ENCODE measurements around the gene NEU1.
"Not testable (repeated sequence)": the region's sequence is repeated elsewhere in the genome, so short reads cannot be mapped to it uniquely, and the experiment has no call there.

Gene NEU1

DNA sequence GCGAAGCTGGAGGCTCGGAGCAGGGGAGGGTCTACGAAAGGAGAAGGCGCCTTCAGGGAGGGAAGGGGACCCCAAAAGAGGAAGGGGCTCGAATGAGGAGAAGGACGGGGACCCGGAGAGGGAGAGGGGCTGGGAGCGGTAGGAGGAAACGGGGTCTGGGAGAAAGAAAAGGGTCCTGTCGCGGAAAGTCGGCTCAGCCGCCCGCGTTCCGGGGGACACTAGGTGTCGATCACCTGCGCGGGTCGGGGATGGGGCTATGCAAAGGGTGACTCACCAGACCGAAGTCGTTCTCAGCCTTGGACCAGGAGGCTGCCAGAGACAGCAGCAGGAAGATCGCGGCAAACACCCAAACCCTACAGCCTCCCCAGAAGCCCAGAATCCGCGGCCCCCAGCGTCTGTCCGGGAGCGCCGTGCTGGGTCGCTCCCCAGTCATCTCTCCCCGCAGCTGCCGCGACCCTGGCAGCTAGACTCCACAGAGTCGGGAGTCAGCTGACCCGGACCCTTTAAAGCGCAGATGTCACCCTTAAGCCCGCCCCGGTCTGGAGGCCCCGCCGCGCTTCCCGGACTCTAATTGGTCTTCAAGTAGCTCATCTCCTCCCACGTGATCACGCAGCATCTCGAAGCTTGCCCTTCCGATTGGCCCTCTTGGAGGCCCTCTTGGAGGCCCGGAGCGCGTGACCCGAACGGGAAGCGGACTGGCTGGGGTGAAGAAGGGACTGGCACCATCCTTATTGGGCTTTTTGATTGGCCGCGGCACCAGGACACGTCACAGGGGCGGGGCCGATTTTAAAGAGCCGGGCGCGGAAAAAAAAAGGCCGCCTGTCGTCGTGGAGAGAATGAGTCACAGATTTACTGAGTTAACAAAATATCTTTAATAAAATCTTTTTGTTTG, at the start of gene NEU1:
Gene NEU1, minus strand, starts transcription at position 478 of the 892 bp plus-strand sequence. Its CDS starts 45 bp downstream, at position 433.
- peak; percentile 100 for DNase-seq

DNA sequence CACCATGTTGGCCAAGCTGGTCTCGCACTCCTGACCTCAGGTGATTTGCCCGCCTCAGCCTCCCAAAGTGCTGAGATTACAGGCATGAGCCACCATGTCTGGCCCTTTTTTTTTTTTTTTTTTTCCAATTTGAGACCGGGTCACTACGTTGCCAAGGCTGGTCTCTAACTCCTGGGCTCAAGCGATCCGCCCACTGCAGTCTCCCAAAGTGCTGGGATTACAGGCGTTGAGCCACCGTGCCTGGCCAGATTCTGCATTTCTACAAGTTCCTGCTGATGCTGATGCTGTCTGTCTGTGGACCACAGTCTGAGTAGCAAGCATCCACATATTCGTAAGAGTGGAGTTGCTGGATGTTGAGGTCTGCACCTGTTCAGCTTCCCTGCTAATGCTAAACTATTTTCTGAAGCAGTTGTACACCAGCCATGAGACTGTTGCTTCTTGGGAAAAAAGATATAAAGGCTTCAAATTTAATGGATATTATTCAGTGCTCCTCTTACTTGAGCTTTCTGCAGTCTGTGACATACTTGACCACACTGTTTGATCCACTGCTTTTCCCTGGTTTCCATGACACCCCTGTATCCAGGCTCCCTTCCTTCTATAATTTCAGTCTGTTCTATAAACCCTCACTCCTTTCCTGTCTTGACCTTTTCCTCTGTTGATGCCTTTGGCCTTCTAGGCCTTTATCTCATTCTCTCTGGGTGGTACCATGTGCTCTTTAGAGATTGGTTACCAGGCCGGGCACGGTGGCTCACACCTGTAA, 49.4 kb upstream of the NEU1 start:
- DNase-seq = no peak

- DNase-seq = not testable (repeated sequence)
Measured at GRCh38 chr6:31909298-31909697, 46.7 kb upstream of the NEU1 start.

DNA sequence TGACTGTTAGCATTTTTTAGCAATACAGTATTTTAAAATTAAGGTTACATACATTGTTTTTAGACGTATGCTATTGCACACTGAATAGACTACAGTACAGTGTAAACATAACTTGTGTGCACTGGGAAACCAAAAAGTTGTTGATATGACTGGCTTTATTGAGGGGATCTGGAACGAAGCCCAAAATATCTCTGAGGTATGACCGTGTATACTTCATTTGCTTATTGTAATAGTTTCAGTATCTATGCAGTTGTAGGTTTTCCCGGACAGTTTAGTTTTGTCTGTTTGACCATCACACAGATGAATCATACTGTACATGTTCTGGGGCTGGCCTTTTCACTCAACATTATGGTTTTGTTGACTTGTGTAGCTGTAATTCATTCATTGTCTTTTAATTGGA, 46.2 kb upstream of the NEU1 start:
- peak; percentile 48 to 82 (median 68) for DNase-seq

GRCh38 chr6:31908255-31908654, 45.6 kb upstream of the NEU1 start:
- not testable (repeated sequence) for DNase-seq

- peak; percentile 85 to 92 (median 88) for DNase-seq
Measured at GRCh38 chr6:31907158-31907813, 44.7 kb upstream of the NEU1 start.

DNA sequence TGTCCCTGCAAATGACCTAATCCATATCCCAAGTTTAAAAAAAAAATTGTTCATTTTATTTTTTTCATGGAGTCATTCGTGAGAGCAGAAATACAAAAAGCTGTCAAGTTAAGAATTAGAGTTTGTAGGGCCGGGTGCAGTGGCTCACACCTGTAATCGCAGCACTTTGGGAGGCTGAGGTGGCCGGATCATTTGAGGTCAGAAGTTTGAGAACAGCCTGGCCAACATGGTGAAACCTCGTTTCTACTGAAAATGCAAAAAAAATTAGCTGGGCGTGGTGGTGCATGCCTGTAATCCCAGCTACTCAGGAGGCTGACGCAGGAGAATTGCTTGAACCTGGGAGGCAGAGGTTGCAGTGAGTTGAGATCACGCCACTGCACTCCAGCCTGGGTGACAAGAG, 44.1 kb upstream of the NEU1 start:
- DNase-seq = not testable (repeated sequence)

DNA sequence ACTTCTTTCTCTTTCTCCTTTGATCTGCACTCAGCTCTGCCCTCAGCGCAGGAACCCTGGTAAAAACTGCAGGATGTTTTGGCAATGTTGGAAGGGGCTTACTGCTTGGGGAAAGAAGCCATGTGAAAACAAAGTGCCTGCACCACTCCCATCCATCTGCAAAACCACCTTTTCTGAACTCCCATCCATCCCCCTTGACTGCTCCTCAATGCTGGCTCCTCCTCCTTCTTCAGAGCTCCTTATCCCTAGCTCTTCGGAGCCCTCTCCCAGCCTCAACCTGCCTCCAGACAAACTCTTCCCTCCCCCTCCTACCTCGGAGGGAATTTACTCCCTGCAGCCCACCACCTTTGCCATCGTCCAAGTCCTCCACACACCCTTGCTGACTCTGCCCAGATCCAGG, 43.5 kb upstream of the NEU1 start:
- no peak for DNase-seq

DNA sequence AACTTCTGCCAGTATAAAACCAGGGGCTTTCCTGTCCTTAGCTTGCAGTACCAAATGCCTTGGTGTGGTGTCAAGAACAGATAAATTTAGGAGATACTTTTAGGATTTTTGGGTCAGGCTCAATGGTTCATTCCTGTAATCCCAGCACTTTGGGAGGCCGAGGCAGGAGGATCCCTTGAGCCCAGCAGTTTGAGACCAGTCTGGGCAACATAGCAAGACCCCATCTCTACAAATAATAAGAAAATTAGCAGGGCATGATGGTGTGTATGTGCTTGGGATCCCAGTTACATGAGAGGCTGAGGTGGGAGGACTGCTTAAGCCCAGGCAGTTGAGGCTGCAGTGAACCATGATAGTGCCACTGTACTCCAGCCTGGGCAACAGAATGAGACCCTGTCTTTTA, 42.4 kb upstream of the NEU1 start:
- no peak for DNase-seq

DNA sequence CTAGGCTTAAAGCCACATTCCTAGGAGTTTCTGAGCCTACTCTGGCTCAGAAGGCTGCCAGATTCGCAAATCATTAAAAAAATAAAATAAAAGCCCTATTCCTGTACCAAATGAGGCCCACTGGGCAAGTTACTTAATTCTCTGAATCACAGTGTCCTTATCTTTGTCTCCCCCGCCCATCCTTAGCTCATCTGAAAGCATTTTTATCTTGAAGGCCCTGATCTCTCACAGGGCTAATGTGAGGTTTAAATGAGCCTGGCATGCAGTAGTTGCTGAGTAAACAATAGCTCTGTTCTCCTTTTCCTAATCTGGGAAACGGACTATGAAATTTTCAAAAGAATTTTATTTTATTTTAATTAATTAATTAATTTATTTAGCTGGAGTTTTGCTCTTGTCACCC, 41.3 kb upstream of the NEU1 start:
- no peak for DNase-seq

- DNase-seq = peak; percentile 75 to 86 (median 78)
Measured at GRCh38 chr6:31901953-31902643, 39.5 kb upstream of the NEU1 start, which contains the start of gene ZBTB12. Gene ZBTB12 (minus strand): TSS chr6:31902086. CDS start chr6:31901305, 781 bp downstream.

DNA sequence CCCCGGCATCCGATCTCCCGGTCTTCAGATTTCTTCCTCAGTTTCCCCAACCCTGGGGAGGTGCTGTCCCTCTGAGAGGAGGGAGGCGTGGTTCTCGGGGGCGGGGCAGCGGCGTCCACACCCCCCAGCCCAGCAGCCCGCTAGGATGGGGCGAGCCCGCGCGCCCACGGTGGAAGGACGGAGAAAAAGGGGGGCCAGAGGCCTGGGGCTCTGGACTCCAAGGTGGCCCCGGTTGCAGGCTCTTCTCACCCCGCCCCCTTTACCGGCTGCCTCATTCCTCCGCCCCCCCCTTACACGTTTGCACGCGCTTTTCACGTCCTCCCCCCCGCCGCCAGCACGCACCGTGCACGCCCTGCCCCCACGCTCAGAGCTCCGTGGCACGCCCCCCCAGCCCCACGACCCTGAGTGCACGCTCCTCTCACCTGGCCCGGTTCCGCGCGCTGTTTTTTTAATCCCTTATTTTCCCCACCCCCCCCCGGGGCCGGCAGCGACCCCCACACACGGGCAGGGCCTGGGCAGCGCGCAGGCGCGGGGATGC, 38.9 kb upstream of the NEU1 start:
- DNase-seq = peak in 1 of 3 donors; percentile 35

- no peak for DNase-seq
Measured at GRCh38 chr6:31900917-31901414, 38.3 kb upstream of the NEU1 start.

DNA sequence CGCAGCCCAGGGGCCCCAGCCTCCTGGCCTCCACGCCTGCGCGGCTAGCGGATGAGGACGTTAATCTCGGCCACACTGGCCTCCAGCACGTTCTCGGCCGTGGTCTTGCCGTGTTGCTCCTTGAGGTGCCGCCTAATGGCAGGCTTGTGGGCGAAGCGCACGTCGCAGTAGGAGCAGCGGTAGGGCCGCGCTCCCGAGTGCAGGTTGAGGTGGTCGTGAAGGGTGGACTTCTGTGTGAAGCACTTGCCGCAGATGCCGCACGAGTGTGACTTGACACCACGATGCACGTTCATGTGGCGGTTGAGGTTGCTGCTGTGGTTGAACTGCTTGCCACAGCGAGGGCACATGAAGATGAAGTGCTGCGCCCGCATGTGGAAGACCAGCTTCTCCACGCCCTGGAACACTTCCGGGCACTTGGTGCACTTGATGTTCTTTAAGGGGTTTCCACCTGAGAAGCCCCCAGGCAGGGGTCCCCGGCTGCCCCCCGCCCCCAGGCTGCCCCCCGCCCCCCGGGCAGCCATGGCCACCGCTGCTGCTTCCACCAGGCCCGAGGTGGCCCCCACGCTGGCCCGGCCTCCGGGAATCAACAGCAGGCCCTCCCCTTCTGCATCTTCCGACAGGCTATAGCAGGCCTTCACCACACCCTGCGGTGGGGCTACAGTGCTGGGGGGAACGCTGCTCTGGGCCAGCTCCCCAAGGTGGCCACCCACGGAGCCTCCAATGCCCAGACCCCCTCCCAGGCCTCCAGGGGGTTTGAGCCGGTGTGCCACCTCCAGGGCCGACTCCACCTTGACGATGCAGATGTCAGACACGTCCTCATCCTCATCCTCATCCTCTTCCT, 37.5 kb upstream of the NEU1 start:
- no peak for DNase-seq

DNA sequence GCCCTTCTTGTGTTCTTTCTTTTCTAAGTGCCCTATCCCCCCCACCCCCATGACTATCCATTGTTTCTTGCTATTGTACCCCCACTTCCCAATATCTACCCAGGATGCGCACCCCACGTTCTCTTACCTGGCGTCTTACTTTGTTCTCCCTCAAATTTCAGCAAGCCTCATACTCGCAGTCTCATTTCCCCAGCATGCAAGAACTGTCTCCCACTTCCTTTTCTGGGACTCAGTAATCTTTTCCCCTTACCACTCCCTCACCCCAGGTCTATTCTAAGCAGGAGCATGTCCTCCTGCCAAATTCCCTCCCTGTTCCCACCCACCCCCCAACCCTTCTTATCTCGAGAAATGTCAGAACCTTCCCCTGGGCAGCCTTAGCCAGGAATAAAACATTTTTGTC, 36.6 kb upstream of the NEU1 start:
- DNase-seq = no peak

DNA sequence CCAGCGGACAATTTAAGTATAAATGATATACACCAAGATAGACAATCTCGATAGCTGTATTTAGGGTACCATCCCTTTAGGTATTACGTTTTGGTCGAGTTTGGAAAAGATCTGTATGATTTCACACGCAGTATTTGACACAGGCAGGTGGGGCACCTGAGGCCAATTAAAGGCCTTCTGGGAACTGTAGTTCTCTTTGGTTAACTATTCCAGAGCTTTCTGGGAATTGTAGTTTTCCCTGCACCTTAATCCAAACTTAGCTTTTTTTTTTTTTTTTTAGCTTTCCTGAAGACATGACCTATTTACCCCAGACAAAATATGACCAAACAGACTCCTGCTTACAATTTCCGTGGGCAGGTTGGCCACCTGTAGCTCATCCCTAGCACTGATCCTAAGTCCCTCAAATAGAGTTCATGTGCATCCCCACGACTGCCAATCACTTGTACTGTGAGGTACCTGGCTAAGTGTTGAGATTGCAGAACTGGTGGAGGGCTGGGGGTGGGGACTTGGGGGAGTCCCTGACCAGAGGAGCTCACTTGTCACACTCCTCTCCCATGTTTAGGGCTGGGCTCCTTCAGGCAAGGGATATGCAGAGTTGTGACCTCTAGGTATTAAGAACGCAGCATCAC, 35.9 kb upstream of the NEU1 start:
- peak in 2 of 3 donors; percentile 21 to 44 for DNase-seq

DNA sequence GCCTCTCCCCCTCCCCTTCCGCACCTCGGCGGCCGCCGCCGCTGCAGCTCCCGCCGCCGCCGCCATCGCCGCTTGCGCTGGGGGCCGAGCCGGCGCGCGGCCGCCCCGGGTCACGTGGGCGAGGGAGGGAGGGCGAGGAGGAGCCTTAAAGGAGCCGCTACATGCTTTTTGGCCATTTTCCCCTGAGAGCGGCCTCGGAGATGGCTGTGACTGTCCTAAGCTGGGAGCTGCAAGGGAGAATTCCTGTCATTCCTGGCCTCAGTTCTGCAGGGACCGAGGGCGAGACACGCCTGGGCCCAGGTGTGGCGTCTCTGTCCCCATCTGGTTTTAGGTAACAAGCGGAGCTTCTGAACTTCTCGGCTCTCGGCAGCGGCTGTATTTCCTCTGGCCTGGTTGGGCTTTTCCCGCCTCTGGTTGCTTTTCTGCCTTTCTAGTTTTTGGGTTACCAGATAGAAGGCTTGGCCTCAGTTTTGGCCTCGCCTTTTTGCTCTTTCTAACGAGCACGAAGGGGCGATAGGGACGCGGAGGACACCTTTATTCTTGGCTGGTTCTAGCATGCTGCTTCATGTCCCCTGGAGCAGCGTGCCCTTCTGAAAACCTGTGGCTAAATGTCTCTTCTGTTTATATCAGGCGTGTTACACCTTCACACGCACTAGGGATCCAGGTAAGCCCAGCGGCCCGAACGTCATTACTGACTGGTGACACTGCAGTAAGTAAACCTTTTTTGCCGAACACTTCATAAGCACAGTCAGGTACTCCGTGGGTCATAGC, 35.2 kb upstream of the NEU1 start, which contains the start of gene EHMT2:
Gene EHMT2, minus strand, starts transcription at position 87 of the 771 bp plus-strand sequence. Its CDS starts 21 bp downstream, at position 66.
- peak; percentile 87 to 96 (median 92) for DNase-seq

- DNase-seq = no peak
Measured at GRCh38 chr6:31896856-31897611, 34.4 kb upstream of the NEU1 start.

- no peak for DNase-seq
Measured at GRCh38 chr6:31896493-31896855, 33.9 kb upstream of the NEU1 start.
